K562 (cell line): ENCODE measurements around the gene CRELD2. TPM values are rescaled to one million over a fixed set of nuclear protein-coding genes. Genes with fewer than 3 reads are reported as not detected.

Source experiments
- ATAC-seq: fragments of 200-7000 bp; cut with Tn5 transposase; 3 replicates; pipeline ENCODE4 v1.9.1; 2020; ENCODE audit warnings: moderate library complexity
- BruUV-seq: library from RNA; stranded (reverse); fragments of 400-500 nt; replicated peaks from 2 replicates; lab custom pipeline; 2021; lab: Mats Ljungman, UMichigan
- CTCF ChIA-PET: fragments of 300-600 bp; formaldehyde crosslinking; extraction: SDS; loops from one replicate; lab custom pipeline; 2021; ENCODE audit warnings: low intra/inter-chr PET ratio; lab: Yijun Ruan, JAX
- POLR2A ChIA-PET: fragments of 300-600, 350-650 bp; sonication (Branson Sonifier 250); formaldehyde crosslinking; extraction: SDS; loops from one replicate; lab custom pipeline; 2021; ENCODE audit warnings: antibody characterized with exemption, inconsistent platforms; lab: Yijun Ruan, JAX
- DNase-seq, 4 experiments: peaks; one replicate each; pipeline versions ENCODE4 v3.0.0 to v3.0.0-alpha.2; 2011 to 2018; ENCODE audit warnings: low spot score in 3 of 4, mixed read lengths in 3 of 4; ENCODE audit errors: extremely low read depth in 1 of 4
- FAIRE-seq: peaks from 2 replicates; lab custom pipeline; 2011; peaks lifted over from hg19 to GRCh38; lab: Jason Lieb, UNC
- H2AFZ ChIP-seq: 2 replicates; pipeline ENCODE4 v1.6.0; 2011; ENCODE audit warnings: low read depth, low read length, control low read depth, inconsistent platforms
- H3K27ac ChIP-seq: fragments of 200-600 bp; 3 replicates; pipeline ENCODE4 v1.8.0; 2011; ENCODE audit warnings: low read depth, mild to moderate bottlenecking, control low read depth, inconsistent platforms, low read length, moderate library complexity, mixed read lengths; ENCODE audit errors: extremely low read depth
- H3K27me3 ChIP-seq, 2 experiments: fragments of 300-600 bp in 1 of 2; 2 replicates in 1 of 2; 3 replicates in 1 of 2; pipeline versions ENCODE4 v1.6.0 to v1.8.0; 2011; ENCODE audit warnings: inconsistent platforms in 2 of 2, low read length in 2 of 2, mild to moderate bottlenecking in 1 of 2, mixed read lengths in 1 of 2, moderate library complexity in 1 of 2; ENCODE audit not compliant: control insufficient read depth in 2 of 2, insufficient read depth in 2 of 2
- H3K36me3 ChIP-seq: fragments of 300-600 bp; 3 replicates; pipeline ENCODE4 v1.8.0; 2011; ENCODE audit warnings: mild to moderate bottlenecking, low read length, inconsistent platforms; ENCODE audit not compliant: control insufficient read depth, insufficient read depth
- H3K4me1 ChIP-seq, 2 experiments: fragments of 200-600 bp in 1 of 2; replicated peaks in 1 of 2; 2 replicates in 1 of 2; 3 replicates in 1 of 2; pipeline versions ENCODE4 v1.5.1 to v1.8.0; 2011; ENCODE audit warnings: inconsistent platforms in 2 of 2, low read length in 2 of 2, mild to moderate bottlenecking in 1 of 2, mixed read lengths in 1 of 2, moderate library complexity in 1 of 2; ENCODE audit not compliant: control insufficient read depth in 2 of 2, insufficient read depth in 2 of 2
- H3K4me2 ChIP-seq: 2 replicates; pipeline ENCODE4 v1.6.1; 2011; ENCODE audit warnings: low read length, control low read depth, inconsistent platforms, mixed read lengths; ENCODE audit not compliant: insufficient read depth
- H3K4me3 ChIP-seq: fragments of 200-600 bp; sonication (generic), shearing (Covaris generic); 2 replicates; pipeline ENCODE4 v1.5.1; 2016; ENCODE audit warnings: control low read depth, inconsistent platforms
- H3K79me2 ChIP-seq: fragments of 200-600 bp; 3 replicates; pipeline ENCODE4 v1.8.0; 2011; ENCODE audit warnings: low read length, inconsistent platforms; ENCODE audit not compliant: control insufficient read depth, insufficient read depth
- H3K9ac ChIP-seq, 2 experiments: 2 replicates each; pipeline versions ENCODE4 v1.6.0 to v1.6.1; 2011; ENCODE audit warnings: low read depth in 2 of 2, low read length in 2 of 2, control low read depth in 1 of 2, inconsistent platforms in 1 of 2, mild to moderate bottlenecking in 1 of 2, mixed read lengths in 1 of 2; ENCODE audit not compliant: insufficient read depth in 1 of 2
- H3K9me1 ChIP-seq: one replicate; pipeline ENCODE4 v1.6.0; 2011; ENCODE audit warnings: inconsistent platforms, mild to moderate bottlenecking, low read length, moderate library complexity; ENCODE audit not compliant: control insufficient read depth, insufficient read depth
- H3K9me3 ChIP-seq: replicated peaks from 2 replicates; pipeline ENCODE4 v1.5.1; 2011; ENCODE audit warnings: low read depth, low read length, inconsistent platforms; ENCODE audit not compliant: control insufficient read depth, insufficient read depth
- H4K20me1 ChIP-seq: replicated peaks from 2 replicates; pipeline ENCODE4 v1.6.1; 2011; ENCODE audit warnings: low read length, inconsistent platforms, mixed read lengths; ENCODE audit not compliant: control insufficient read depth, insufficient read depth
- PCBP2 ChIP-seq: fragments of 200-400 bp; formaldehyde crosslinking; IDR thresholded peaks from 2 replicates; pipeline ENCODE4 v1.6.1; 2018; ENCODE audit warnings: low read length, low read depth, mild to moderate bottlenecking, moderate library complexity; ENCODE audit not compliant: poor library complexity, severe bottlenecking
- ZNF224 ChIP-seq: sonication (generic); formaldehyde crosslinking; IDR thresholded peaks from 2 replicates; pipeline ENCODE4 v1.8.0; 2022; ENCODE audit warnings: mild to moderate bottlenecking, missing genetic modification reagents
- WGBS: fragments of 100-300 bp; shearing (Covaris generic); methylation state at CpG from one replicate; pipeline ENCODE4 v1.1.6; 2016; ENCODE audit warnings: low coverage, mixed read lengths; ENCODE audit not compliant: insufficient coverage; ENCODE audit errors: missing lambda C conversion rate; 5-methylcytosine and 5-hydroxymethylcytosine counted together
- in situ Hi-C: fragments of 300-500 bp; cut with MboI; formaldehyde crosslinking; loops from 4 replicates; pipeline ENCODE4 v1.15.0; 2018; ENCODE audit warnings: inconsistent platforms, mixed read lengths
- intact Hi-C: fragments of 100-400 bp; cut with micrococcal nuclease; formaldehyde crosslinking; loops from 2 replicates; pipeline ENCODE4 v1.14.2; 2022
- polyA plus RNA-seq, 8 experiments: library from polyadenylated mRNA; depleted of rRNA in 4 of 8; stranded (reverse) in 5 of 8; unstranded in 3 of 8; fragments of >200 nt; fragmentation: Nextera tagmentation in 2 of 8; fragmentation: Illumina TruSeq in 1 of 8; extraction: Ambion mirVana in 2 of 8; extraction: Trizol in 1 of 8; gene quantifications; 2 replicates each; pipeline versions ENCODE4 v1.2.1 to v1.2.3, GENCODE V29; 2011 to 2014; ENCODE audit warnings: inconsistent platforms in 1 of 8, missing spikeins in 1 of 8
- total RNA-seq, 7 experiments: library from RNA; depleted of rRNA in 6 of 7; stranded (reverse); fragments of >200 nt in 6 of 7; fragmentation: Illumina TruSeq in 2 of 7; extraction: Trizol in 2 of 7; gene quantifications; 2 replicates each; pipeline versions ENCODE4 v1.2.1 to v1.2.3, GENCODE V29; 2011 to 2021; ENCODE audit warnings: low replicate concordance in 1 of 7
- TF ChIP-seq, protein P1 (sequence below): sonication (generic); formaldehyde crosslinking; IDR thresholded peaks from 2 replicates; pipeline ENCODE4 v1.4.0; 2020; ENCODE audit warnings: mild to moderate bottlenecking, missing genetic modification reagents
- TF ChIP-seq, protein P2 (sequence below): fragments of 250-450 bp; sonication (Bioruptor Pico); IDR thresholded peaks from 2 replicates; pipeline ENCODE4 v1.5.0; 2021; ENCODE audit warnings: mild to moderate bottlenecking, borderline replicate concordance

The CRELD2 gene
- total and polyA plus RNA-seq, 9 of the 15 experiments (the other 6 are each of a cell fraction or from before 2014, with no cell fraction given): 0.96 to 25.3 (median 8.8) TPM

DNA sequence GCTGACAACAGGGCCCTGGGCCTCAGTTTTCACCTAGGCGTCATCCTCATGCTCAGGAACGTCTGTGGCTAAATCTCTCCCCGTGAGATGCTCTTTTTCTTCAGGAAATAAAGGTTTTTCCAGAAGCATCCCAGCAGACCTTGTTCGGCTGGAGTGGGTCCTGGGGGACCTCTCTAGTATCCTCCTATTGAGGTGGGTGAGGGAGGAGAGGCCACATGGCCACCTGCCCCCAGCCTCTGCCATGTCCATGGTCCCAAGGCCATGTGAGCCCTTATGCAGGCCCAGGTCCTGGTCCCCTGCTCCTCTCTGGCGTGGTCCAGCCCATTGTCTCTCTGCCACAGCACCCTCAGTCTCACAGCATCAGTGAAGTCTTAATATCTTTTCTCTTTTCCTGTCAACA lies 22.2 kb upstream of the CRELD2 start:
- Histone ChIP-seq H3K4me3 (no peak overlapping the region), H3K9me3 (0 out of 2 replicates have a peak, but pooled peaks cover under 1% of the 10 kb centered on the region), H3K4me1 (peaks cover 3 to 4% of the 10 kb centered on the region in 2 experiments; a peak in 3 of 5 replicates), H3K79me2 (no peaks in the 10 kb centered on the region), H2AFZ (no peak overlapping the region), H3K36me3 (no peaks in the 10 kb centered on the region), H3K27me3 (no peaks in the 10 kb centered on the region), H3K4me2 (no peak overlapping the region), H3K27ac (no peak overlapping the region), H4K20me1 (no peaks in the 10 kb centered on the region), H3K9ac (no peak overlapping the region), H3K9me1 (no peaks in the 10 kb centered on the region)
- BruUV-seq: no TSS peak
- in situ Hi-C loops (no loop called here), intact Hi-C loops (no loop called here)
- ChIA-PET POLR2A (no interaction called here), CTCF (no interaction called here)
- no peak for DNase-seq
- 82% methylated on average over 4 of the region's 5 CpGs for WGBS
- no peak for ATAC-seq
- no peak for TF ChIP-seq ZNF224
- TF ChIP-seq PCBP2: no peak
- TF ChIP-seq, protein P1, sequence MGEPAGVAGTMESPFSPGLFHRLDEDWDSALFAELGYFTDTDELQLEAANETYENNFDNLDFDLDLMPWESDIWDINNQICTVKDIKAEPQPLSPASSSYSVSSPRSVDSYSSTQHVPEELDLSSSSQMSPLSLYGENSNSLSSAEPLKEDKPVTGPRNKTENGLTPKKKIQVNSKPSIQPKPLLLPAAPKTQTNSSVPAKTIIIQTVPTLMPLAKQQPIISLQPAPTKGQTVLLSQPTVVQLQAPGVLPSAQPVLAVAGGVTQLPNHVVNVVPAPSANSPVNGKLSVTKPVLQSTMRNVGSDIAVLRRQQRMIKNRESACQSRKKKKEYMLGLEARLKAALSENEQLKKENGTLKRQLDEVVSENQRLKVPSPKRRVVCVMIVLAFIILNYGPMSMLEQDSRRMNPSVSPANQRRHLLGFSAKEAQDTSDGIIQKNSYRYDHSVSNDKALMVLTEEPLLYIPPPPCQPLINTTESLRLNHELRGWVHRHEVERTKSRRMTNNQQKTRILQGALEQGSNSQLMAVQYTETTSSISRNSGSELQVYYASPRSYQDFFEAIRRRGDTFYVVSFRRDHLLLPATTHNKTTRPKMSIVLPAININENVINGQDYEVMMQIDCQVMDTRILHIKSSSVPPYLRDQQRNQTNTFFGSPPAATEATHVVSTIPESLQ: no peak
- TF ChIP-seq, protein P2, sequence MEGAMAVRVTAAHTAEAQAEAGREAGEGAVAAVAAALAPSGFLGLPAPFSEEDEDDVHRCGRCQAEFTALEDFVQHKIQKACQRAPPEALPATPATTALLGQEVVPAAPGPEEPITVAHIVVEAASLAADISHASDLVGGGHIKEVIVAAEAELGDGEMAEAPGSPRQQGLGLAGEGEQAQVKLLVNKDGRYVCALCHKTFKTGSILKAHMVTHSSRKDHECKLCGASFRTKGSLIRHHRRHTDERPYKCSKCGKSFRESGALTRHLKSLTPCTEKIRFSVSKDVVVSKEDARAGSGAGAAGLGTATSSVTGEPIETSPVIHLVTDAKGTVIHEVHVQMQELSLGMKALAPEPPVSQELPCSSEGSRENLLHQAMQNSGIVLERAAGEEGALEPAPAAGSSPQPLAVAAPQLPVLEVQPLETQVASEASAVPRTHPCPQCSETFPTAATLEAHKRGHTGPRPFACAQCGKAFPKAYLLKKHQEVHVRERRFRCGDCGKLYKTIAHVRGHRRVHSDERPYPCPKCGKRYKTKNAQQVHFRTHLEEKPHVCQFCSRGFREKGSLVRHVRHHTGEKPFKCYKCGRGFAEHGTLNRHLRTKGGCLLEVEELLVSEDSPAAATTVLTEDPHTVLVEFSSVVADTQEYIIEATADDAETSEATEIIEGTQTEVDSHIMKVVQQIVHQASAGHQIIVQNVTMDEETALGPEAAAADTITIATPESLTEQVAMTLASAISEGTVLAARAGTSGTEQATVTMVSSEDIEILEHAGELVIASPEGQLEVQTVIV (CRISPR knock-in tag): no peak
- no peak for FAIRE-seq
